Measurements from ENCODE around the gene SEPTIN6.

The SEPTIN6 gene

GRCh38 chrX:119693040-119693995, at the start of gene SEPTIN6:
Gene SEPTIN6 (minus strand): TSS chrX:119693168. CDS start chrX:119693105, 63 bp downstream.
- DNase-seq (ENCODE audit: low read depth, low spot score) = no peak
- peak within 1 kb of the TSS; percentile 69 for H3K4me3 ChIP-seq (ENCODE audit: low read depth, low read length)
- ChIA-PET POLR2A (interaction anchor here (1.0 to 1.8 kb wide), 3 partner anchors 18 to 99 kb away, joined by 4 to 9 read pairs (median 4); partner anchors contain the start of gene RPL39), CTCF (no interaction called here)
- TF ChIP-seq CTCF (IDR thresholded peaks at IDR 0.05; ENCODE audit: insufficient read depth, low read length, missing control alignments) = peak; percentile 7

DNA sequence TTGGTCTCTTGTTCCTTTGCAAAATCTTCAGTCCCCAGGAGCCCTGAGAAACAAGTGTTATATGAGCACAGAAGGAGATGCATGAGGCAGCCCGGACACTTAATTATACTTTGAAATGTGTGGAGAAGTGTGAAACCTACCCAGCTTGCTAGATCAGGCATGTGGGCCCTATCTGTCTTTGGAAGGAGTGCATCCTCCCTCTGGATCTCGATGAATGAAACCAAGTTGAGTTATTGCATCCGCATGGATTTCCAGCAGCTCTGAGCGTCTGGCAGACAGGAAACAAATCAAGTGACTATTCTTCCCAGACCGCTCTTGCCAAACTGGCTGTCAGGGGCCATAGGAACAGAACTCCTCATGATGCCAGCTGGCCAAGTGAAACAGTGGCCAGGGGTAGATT, 45.8 kb upstream of the SEPTIN6 start:
- ChIA-PET POLR2A (no interaction called here), CTCF (interaction anchor here (1.2 kb wide), 1 partner anchor 9 kb away, joined by 5 read pairs; no protein-coding TSS in a partner anchor)
- TF ChIP-seq CTCF (IDR thresholded peaks at IDR 0.05; ENCODE audit: insufficient read depth, low read length, missing control alignments) = no peak
- no peak for DNase-seq (ENCODE audit: low read depth, low spot score)
- no peak overlapping the region for H3K4me3 ChIP-seq (ENCODE audit: low read depth, low read length)

- DNase-seq (ENCODE audit: low read depth, low spot score) = no peak
- H3K4me3 ChIP-seq (ENCODE audit: low read depth, low read length) = no peak overlapping the region
- TF ChIP-seq CTCF (IDR thresholded peaks at IDR 0.05; ENCODE audit: insufficient read depth, low read length, missing control alignments) = no peak
- ChIA-PET POLR2A (no interaction called here), CTCF (interaction anchor here (0.6 to 1.4 kb wide), 4 partner anchors 43 to 246 kb away, joined by 3 to 6 read pairs (median 3); no protein-coding TSS in a partner anchor)
Observed at GRCh38 chrX:119736206-119736764, 43.3 kb upstream of the SEPTIN6 start.

DNA sequence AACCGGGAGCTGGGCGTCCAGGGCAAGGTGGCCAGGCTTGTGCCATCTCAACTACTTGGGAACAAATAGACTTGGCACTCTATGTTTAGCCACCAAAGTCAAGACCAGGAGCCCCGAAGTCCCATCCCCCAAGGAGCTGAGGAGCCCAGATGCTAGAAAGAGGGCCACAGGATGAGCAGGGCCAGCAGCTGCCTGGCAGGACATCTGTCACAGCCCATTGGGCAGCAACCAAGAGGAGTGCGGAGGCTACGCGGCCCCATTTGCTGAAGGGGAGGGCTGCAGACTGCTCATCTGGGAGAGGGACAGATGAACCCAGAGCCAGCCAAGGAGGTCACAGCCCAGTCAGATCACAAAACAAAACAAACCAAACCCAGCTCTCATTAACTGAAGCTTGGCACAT, 42.5 kb upstream of the SEPTIN6 start:
- POLR2A ChIA-PET = no interaction called here
- CTCF ChIA-PET = interaction anchor here (1.2 to 1.4 kb wide), 3 partner anchors 44 to 125 kb away, joined by 3 to 6 read pairs (median 3); no protein-coding TSS in a partner anchor
- DNase-seq (ENCODE audit: low read depth, low spot score) = no peak
- H3K4me3 ChIP-seq (ENCODE audit: low read depth, low read length) = no peak overlapping the region
- TF ChIP-seq CTCF (IDR thresholded peaks at IDR 0.05; ENCODE audit: insufficient read depth, low read length, missing control alignments) = no peak

DNA sequence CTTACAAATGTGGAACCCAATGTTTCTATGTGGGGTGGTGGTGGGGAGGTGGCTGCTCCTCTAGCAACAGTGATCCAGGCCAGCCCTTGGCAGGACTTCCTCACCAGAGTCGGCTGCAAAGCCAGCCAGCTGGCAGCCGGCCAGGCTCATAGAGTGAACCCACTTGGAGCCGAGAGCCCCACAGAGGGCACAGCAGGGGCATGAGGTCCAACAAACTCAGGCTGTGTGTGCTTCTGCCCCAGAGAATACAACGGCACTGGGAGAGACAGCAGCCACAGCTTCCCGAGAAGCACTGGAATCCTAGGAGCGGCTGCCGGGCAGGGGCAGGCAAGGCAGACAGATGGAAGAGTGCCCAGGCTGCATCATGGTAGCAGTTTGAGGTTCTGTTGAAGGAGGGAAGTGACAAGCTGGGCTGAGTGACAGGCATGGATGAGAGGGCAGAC, 42.0 kb upstream of the SEPTIN6 start:
- no peak for DNase-seq (ENCODE audit: low read depth, low spot score)
- POLR2A ChIA-PET = no interaction called here
- CTCF ChIA-PET = interaction anchor here (1.2 to 1.9 kb wide), 4 partner anchors 19 to 125 kb away, joined by 3 to 6 read pairs (median 4); no protein-coding TSS in a partner anchor
- TF ChIP-seq CTCF (IDR thresholded peaks at IDR 0.05; ENCODE audit: insufficient read depth, low read length, missing control alignments) = no peak
- no peak overlapping the region for H3K4me3 ChIP-seq (ENCODE audit: low read depth, low read length)

Data from AG04449 (cell line).